Middle frontal gyrus (tissue), 1 donor: ENCODE measurements around the gene C2orf49.

Source experiments
- DNase-seq: peaks from one replicate; pipeline ENCODE4 v3.0.0-alpha.2; 2015; ENCODE audit warnings: low spot score; ENCODE audit errors: extremely low spot score

Gene C2orf49

DNA sequence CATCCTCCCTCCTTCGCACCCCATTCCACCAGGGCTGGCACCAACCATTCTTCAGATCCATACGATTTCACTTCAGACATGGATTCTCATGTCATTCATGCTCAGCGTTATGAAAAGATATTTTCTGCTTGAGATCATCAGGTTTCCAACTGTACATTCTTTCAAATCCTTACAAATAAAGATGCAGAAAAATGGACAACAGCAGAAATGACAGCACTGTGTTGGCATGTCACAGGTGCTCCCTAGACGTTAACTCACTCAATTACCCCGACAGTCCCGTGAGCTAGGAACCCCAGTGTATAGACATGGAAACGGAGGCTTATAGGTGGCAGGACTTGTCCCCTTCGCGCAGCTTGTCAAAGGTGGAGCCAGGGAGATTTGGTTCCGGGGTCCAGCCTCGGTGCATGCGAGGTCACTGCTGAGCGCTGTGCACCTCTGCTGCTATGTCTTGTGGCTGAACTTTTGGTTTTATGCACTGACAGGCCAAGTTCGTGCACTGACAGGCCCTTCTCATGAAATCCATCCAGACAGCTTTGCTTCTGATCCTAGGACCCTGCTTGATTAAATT lies 43.8 kb downstream of the C2orf49 start:
- no peak for DNase-seq

DNA sequence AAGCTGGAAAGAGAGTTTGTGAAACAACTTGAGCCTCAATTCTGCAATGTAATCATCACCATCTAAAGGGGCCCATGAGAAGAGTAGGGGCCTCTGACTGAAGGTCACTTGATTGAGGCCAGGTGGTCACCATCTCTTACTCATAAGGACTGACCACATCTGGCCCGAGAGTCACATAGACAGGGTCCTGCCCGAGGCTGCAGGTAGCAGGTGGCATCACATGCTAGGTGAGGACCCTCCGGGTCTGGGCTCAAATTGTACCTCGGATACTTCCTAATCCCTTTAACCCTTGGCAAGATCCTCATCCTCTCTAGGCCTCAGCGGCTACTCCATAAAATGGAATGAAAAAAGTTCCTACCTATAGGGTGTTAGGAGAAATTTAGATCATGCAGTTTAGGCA lies 44.8 kb downstream of the C2orf49 start:
- no peak for DNase-seq

DNA sequence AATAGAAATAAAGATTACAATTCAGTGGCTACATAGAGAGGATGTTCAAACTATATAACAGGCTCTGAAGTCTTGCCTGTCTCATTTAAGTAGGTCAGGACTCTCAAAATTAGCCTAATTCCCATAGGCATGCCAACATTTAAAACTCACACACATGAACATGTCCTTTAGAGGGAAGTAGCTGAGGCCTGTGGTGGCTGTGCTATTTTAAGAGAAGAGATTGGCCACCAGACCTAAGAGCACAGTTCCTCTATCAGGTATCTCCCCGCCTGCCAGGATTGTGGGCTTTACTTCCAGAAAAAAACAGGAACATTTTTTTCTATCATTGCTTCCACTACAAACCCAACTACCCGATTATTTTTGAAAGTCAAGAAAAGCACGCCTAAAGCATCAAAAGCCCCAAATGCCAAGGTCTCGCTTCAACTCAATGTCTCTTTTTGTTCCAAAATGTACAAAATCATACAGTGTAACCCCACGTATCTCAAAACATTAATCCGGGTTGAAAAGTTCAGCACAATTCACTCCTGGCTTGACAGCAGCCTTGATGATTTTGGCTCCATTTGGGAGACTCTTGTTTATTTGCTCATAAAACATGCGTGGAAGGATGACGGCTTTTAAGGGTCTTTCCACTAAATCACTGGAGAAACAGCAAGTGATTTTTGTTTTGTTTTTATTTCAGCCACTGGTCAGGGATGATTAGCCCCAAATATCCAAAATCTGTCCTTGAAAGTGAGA lies 46.3 kb downstream of the C2orf49 start:
- DNase-seq, result no peak

DNA sequence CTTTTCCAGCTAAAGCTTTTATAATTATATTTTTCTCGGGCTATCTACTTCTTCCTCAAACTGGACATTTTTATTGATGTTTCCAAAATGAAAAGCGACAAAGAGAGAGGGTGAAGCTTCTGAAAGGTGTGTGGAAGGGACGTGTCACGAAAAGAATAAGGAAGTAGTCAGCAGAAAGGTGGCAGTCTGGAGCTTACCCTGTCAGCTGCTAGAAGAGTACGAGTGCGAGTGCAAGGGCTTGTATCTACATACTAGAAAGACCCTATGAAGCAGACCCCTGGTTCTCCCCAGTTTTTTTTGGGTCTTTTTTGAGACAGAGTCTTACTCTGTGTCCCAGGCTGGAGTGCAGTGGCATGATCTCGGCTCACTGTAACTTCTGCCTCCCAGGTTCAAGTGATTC lies 46.9 kb downstream of the C2orf49 start:
- no peak for DNase-seq

DNA sequence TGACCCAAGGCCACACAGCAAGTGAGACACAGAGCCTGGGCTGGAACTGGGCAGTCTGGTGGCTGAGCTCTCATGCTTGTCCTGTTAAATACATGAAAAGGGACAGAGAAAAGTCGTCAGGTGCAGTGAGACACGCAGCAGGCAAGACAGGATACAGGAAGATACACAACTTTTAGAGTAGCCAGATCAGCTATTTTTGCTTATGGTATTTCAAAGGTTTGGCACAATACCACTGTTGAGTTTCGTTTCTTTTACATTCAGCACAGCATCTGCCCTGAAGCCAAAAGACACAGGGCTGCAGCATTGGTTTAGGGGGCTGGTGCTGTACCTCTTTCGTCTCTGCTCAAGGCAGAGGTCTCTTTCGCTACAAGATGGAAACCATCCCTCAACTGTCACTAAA lies 47.5 kb downstream of the C2orf49 start:
- no peak for DNase-seq

DNA sequence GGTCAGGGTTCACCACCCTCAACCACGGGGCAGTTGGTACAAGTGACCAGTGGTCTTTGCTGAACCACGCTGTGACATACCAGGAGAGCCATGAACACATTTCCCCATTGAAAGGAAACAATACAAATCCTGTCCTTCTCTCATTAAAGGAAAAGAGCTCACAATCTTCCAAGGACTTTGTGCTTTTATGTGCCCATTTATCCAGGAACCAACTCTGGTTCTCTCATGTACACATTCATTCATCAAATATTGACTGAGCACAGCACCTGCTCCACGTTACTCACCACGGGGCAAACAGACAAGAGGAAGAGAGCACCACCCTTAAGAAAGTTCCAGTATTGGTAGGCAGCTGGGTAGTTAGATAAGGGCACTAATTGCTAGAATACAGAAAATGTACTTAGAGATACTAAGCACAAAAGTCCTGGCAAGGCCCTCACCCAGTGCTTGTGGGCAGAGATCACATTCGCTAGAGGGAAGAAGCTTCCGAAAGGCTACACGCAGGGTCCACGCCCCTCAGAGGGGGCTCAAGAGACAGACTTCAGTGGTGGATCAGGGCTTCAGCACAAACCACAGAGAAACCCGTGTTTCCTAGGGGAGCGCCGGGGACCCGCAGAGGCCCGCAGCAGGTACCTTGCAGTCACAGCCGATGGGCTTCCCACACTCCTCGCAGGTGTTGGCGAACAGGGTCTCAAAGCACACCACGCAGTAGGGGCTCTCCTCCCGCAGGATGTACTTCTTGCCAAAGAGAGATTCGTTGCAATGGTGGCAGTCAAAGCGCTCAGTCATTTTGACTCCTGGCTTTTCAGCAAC lies 48.6 kb downstream of the C2orf49 start:
- DNase-seq, result no peak

DNA sequence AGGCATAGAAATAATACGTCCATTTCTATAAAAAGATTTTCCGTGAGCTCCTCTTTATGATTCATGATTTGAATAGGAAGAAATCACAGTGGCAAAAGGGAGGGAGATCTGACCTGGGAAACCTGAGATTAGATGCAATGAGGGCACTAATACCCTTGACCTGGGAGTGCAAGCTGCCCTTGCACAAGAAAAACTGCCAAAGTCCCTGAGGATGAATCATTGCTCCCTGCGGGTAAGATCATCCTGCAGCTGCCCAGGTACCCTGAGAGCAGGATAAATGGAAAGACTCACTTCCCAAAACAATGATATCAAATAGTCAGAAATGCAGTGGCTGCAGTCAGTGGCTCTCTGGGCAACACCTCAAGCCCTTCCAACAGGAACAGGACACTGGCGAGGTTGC lies 49.9 kb downstream of the C2orf49 start:
- DNase-seq, result no peak

DNA sequence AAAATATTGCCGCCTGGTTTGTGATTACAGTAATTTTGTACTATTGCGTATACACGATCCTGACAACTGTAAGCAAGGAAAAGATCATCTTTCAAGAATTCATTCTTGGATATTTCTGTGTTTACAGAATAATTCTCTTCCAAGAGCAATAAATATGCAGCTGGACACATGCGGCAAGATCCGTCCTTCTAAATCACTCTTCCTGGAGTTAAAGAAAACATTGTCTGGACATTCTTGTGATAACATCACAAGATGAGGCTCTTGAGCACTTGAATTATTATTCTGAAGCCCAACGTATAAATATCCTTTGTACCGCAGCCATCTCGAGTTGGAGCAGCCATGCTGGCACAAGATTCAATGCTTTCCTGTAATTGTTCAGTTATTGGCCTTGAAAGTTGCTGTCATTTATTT lies 51.6 kb downstream of the C2orf49 start:
- DNase-seq, result no peak

DNA sequence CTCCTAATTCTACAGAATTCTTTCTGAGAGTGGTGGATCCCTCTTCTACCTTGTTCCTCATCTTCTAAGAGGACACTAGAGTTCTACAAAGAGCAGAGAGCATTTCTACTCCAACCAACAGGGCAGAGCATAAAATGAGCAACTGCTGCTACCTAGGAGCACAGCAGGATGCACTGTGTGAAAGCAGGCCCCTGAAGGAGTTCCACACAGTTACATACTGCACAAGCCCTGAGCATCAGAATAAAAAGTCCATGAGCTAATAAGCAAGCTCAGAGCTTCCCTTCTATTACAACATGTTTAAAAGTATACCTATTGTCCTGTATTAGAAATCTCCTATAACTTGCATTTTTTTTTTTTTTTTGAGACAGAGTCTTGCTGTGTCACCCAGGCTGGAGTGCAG lies 53.1 kb downstream of the C2orf49 start:
- no peak for DNase-seq

DNA sequence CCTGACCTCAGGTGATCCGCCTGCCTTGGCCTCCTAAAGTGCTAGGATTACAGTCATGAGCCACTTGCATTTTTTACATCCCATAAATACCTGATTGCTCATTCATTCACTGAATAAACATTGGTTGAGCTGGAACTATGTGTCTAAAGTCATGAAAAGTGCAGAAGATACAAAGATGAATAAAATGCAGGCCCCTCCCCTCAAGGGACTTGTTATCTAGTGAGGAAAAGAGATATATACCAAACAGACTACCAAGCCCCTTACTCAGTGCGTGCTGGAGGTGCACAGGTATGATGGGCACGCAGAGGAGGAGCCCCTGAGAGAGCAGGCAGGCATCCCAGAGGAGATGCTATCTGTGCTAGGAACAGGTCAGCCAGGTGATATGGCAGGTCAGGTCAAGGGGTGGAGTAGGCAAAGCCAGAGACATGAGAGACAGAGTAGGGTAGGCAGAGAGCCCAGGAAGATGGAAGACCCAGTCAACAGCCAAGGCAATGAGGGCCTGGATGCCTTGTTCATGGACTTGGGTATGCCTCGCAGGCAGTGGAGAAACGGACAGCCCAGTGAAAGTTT lies 53.8 kb downstream of the C2orf49 start:
- no peak for DNase-seq

DNA sequence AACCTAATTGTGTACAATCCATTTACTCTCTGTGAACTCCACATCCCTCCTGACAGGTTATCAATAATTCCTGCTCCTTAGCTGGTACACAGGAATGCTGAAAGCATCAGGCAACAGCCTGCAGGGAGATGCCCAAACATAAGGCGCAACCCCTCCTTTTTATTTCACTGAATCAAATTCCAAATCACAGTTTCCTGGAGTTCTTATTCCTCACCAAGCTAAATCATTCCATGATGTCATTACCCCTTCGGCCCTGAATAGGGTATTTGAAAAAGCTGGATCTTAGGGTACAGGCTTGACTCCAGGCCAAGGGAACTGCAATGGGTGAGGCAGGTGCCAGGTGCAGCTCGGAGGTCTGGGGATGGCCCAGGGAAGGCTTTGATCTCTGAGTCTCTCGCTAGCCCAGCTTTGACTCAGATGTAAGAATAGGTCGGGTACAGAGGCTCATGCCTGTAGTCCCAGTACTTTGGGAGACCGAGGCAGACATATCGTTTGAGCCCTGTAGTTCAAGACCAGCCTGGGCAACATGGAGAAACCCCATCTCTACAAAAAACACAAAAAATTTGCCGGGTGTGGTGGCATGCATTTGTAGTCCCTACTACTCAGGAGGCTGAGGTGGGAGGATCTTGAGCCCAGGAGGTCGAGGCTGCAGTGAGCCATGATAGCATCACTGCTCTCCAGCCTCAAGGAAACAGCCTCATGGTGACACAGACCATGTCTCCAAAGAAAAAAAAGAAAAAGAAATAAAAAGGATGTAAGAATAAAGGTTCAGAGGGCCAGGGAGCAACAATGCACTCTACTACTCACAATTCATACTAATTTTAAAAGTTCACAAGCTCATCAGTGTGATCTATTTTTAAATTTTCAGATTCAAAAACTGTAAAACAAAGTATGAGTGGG lies 54.7 kb downstream of the C2orf49 start:
- DNase-seq, result no peak

DNA sequence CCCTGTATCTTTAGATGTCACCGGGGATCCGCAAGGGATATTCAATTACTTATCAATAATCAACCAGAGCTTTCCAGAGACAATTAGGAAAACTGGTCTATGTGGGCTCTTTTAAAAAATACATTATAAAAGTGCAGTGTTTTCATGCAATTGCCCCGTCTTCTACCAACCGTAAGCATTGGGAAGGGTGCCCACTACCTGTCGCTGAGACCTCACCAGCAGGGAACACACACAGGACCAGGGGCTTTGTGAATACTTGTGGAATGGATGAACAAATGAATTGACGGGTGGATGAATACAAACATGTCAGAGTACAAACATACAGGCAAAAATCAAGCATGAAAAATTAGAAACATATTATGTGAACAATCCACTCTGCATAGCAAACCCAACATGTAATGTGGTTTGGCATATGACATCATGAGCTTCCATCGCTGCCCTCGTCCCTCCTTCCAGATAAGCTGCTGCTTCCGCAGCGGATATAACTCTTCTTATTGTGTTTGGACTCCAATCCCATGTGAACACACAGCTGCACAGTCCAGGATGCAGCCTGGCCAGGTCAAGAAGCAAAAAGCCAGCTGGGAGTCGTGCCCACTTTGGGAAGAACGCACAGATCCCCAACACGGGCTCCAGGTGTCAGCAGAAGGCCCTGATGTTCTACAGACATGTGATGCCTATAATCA lies 56.2 kb downstream of the C2orf49 start:
- no peak for DNase-seq

DNA sequence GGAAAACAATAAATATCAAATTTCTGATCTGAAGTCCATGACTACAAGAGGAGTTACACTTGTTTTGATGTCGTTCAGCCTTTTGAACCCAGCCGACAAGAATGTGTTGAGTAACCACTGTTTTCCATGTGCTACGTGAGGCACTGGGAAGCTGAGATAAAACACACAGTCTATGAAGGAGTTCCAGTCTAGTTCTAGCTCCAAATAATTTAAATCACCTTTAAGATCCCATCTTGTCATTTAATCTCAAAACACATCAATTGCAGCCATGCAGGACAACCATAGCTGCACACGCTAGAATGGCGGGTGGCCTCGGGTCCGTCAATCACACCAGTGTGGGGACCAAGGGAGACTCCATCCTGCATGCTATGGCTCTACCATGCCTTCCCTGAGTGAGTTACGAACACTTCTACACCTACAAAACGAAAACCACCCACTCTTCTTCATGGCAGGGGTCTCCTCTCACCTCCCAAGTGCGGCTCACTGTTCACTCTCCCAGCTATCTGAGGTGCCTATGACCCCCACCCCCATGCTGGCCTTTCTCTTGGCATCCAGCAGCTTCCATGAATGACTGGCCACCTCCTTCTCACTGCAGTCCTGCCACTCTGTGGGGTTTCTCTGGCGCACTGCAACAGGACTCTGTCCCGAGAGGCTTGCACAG lies 57.7 kb downstream of the C2orf49 start:
- DNase-seq, result no peak

DNA sequence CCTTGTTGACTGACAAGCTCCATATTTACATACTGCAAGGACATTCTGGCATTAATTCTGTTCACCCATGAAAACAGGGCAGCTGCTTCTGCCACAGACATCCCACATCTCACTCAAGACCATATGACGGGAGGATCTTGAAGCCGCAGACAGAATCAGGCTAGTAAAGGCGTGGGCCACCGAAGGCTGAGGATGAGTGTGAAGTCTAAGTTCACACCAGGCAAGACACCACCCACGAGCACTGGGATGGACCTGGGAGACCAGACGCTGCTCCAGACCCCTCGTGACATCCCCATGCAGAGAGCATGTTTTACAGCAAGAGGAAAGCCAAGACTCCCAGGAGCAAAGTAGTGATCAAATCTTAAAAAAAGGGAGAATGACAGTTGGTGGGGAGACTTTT lies 58.4 kb downstream of the C2orf49 start:
- DNase-seq, result no peak

DNA sequence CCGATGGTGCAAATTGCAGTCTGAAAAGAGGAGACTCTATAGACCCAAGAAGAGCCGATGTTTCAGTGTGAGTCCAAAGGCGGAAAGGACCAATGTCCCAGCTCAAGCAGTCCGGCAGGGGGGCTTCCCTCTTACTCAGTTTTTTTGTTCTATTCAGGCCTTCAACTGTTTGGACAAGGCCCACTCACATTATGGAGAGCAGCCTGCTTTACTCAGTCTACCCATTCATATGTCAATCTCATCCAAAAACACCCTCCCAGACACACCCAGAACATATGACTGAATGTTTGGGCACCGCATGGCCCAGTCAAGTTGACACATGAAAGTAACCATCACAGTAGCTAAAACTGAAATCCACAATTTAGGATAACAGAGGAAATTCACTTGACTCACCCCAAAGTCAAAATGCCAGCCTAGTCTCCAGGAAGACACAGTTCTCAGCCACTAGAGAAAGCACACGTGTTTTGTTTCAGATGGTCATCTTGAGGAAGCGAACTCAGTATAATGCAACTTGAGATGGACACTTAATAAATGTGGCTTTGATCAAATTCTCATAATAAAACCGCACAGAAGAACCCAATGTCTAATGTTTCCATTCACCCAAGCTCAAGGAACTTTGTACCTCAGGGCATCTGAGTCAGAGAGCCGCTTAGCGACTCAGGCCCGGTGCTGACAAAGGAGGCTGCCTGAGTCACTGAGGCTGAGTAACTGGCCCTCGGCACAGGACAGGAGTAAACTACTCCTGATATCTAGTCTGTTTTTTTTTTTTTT lies 59.1 kb downstream of the C2orf49 start:
- DNase-seq, result no peak

DNA sequence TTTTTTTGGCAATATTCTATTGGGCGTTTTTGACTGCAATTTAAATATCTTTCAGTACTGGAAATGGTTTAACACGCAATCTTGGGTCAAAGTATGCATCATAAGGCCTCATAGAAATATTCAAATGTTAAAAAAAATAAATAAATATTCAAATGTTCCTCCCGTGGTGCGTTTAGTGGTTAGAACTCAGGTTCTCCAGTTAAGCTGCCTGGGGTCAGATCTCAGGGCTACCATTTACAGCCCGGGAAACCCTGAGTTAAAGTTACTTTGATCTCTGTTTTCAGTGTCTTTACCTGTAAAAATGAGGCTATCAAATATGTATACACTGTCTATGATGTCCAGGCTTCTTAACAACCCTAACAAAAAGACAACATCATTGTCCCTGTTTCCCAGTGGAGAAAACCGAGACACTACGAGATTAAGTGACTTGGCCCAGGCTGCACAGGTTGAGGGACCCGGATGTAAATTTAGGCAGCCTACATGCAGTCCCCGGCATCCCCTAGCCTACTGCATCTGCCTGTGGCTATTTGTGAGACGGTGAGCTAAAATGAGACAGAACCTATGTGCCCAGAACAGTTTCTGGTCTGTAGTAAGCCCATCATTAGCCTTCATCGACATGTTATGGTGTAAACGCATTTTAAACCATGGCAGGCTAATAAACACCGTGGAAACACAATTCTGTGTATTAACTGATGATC lies 59.8 kb downstream of the C2orf49 start:
- no peak for DNase-seq

DNA sequence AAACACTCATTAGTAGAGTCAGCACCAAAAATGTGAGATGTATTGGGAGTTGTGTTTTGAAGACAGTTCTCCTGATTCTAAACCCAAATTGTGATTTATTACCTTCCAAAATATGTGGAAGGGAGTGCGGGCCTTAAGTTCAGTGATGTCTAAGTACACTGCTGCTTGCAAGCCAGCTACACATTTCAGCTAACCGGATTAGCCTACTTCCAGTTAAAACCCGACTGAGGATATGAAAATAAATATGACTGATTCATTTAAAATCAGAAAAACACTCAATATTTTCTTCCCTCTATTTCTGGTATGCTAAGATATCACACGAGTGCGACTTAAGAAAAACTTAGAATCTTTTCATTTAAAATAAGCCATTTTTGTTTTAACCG lies 60.6 kb downstream of the C2orf49 start:
- no peak for DNase-seq

DNA sequence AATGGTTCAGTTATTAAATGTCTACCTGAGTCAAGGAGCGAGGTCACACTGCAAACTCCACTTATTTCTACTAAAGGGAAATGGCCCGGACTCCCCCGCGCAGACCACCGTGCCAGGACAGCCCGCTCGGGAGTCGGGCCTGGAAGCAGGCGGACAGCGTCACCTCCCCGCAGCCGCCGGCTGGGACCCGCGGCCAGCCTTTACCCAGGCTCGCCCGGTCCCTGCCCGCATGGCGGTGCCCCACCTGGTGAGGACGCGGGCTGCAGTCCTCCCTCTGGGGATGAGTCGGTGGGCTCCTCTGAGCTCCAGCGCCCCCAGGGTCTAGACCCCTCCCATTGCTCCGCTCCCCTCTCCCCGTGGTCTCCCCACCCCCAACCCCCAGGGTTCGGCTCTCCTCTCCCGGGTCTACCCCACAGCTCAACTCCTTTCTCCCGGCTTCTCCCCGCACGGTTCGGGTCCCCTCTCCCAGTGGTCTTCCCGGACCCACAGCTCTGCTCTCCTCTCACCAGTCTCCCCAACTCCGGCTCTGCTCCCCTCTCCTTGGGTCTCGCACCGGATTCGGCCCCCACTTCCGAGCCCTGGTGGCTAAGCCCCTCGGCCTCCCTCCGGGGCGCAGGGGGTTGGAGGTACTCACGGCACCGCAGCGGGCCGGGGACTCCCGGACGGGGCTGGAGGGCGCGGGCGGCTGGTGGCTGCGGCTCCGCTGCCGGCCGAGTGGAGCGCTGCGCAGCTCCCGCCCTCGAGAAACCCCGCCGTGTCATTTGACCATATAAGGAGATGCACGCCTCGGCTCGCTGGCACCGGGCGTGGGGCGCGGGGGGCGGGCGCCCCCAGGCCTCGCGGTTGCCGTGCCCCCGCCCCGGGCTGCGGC lies 61.2 kb downstream of the C2orf49 start, which contains the start of gene FHL2:
TSS of gene FHL2 (minus strand) at position 716 of the 871 bp plus-strand sequence. CDS start 12,535 bp downstream, outside the sequence.
- DNase-seq, result no peak
